HUES48 (cell line): ENCODE data around the gene HABP4.

Experiments
- H3K27ac ChIP-seq: one replicate; pipeline ENCODE4 v1.7.0; 2013; ENCODE audit warnings: low read depth, low read length, inconsistent platforms
- H3K27me3 ChIP-seq: 2 replicates; pipeline ENCODE4 v1.6.1; 2013; ENCODE audit warnings: mild to moderate bottlenecking, low read length; ENCODE audit not compliant: control insufficient read depth, insufficient read depth
- H3K36me3 ChIP-seq: 2 replicates; pipeline ENCODE4 v1.6.1; 2013; ENCODE audit warnings: low read length; ENCODE audit not compliant: control insufficient read depth, insufficient read depth
- H3K4me1 ChIP-seq: 2 replicates; pipeline ENCODE4 v1.6.1; 2013; ENCODE audit warnings: mild to moderate bottlenecking, low read length; ENCODE audit not compliant: control insufficient read depth, insufficient read depth
- H3K4me3 ChIP-seq: 2 replicates; pipeline ENCODE4 v1.5.1; 2013; ENCODE audit warnings: mild to moderate bottlenecking, low read depth, low read length
- H3K9ac ChIP-seq: 2 replicates; pipeline ENCODE4 v1.6.1; 2013; ENCODE audit warnings: mild to moderate bottlenecking, low read depth, low read length, moderate library complexity
- H3K9me3 ChIP-seq: 2 replicates; pipeline ENCODE4 v1.6.1; 2013; ENCODE audit warnings: low read length; ENCODE audit not compliant: control insufficient read depth, insufficient read depth

Gene HABP4

GRCh38 chr9:96418920-96419690 lies 30.9 kb upstream of the HABP4 start:
- Histone ChIP-seq H3K4me3 (peak overlapping the region; percentile 76), H3K27me3 (no peaks in the 10 kb centered on the region), H3K9ac (peak overlapping the region; percentile 78), H3K36me3 (no peaks in the 10 kb centered on the region), H3K4me1 (peaks cover 24% of the 10 kb centered on the region), H3K27ac (peak overlapping the region; percentile 96), H3K9me3 (no peaks in the 10 kb centered on the region)

GRCh38 chr9:96419691-96419969 lies 30.3 kb upstream of the HABP4 start:
- peak overlapping the region; percentile 96 for H3K27ac ChIP-seq
- H3K9ac ChIP-seq = peak overlapping the region; percentile 78; the same call in 1 of the 2 replicates

DNA sequence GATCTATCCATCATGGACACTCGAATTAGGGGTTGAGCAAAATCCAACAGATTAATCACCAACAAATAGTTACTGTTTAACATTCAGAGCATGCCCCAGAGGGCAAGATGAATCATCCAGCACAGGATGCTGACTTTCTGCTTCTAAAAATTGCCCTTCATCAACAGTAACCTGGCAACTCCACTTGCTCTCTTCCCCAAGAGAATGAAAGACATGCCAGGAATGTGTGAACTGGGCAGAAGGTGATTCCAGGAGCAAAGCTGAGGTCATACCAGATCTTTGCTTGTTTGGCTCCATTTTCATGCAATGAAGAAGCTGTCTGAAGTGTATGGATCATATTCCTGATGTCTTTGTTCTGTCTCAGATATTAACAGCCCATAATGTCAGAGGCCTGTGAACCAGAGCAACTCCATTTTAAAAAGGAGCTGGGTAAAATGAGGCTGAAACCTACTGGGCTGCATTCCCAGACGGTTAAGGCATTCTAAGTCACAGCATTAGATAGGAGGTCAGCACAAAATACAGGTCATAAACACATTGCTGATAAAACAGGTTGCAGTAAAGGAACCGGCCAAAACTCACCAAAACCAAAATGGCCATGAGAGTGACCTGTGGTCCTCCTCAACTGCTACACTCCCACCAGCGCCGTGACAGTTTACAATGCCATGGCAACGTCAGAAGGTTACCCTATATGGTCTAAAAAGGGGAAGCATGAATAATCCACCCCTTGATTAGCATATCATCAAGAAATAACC lies 29.3 kb upstream of the HABP4 start:
- Histone ChIP-seq H3K36me3 (no peaks in the 10 kb centered on the region), H3K4me3 (peak overlapping the region; percentile 76; the same call in 1 of the 2 replicates), H3K27me3 (no peaks in the 10 kb centered on the region), H3K9me3 (no peaks in the 10 kb centered on the region), H3K9ac (peak overlapping the region; percentile 68; the same call in 1 of the 2 replicates), H3K27ac (peak overlapping the region; percentile 96), H3K4me1 (peaks cover 24% of the 10 kb centered on the region)

More at GRCh38 chr9:96419691-96419969, 30.3 kb upstream of the HABP4 start:
- peak overlapping the region; percentile 76 for H3K4me3 ChIP-seq
- H3K36me3 ChIP-seq = no peaks in the 10 kb centered on the region
- H3K27me3 ChIP-seq = no peaks in the 10 kb centered on the region
- H3K4me1 ChIP-seq = peaks cover 24% of the 10 kb centered on the region
- no peaks in the 10 kb centered on the region for H3K9me3 ChIP-seq

DNA sequence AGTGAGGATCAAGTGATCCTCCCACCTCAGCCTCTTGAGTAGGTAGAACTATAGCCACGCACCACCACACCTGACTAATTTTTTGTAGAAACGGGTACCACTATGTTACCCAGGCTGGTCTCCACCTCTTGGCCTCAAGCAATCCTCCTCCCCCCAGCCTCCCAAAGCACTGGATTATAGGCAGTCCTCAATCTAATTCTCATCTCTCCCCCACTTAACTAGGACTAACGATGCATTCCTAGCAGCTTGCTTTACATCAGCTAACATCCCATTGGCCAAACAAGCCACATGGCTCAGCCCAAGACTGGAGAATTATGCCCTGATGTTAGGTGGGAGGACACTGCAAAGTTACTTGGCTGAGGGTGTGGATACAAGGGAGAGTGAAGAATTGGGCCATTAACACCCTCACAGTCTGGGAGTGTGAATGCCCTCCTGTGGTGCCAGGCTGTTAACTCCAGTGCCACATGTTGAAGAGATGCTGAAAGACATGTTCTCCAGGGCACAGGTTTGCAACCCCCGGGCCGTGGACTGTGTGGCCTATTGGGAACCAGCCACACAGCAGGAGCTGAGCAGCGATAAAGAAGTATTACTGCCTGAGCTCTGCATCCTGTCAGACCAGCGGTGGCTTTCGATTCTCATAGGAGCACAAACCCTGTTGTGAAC lies 26.5 kb upstream of the HABP4 start:
- H3K9ac ChIP-seq = no peak overlapping the region
- H3K4me3 ChIP-seq = no peak overlapping the region
- H3K36me3 ChIP-seq = no peaks in the 10 kb centered on the region
- no peaks in the 10 kb centered on the region for H3K27me3 ChIP-seq
- H3K4me1 ChIP-seq = peaks cover 20% of the 10 kb centered on the region
- no peak overlapping the region for H3K27ac ChIP-seq
- no peaks in the 10 kb centered on the region for H3K9me3 ChIP-seq

- H3K36me3 ChIP-seq = no peaks in the 10 kb centered on the region
- H3K9me3 ChIP-seq = no peaks in the 10 kb centered on the region
- H3K27ac ChIP-seq = no peak overlapping the region
- no peak overlapping the region for H3K9ac ChIP-seq
- no peaks in the 10 kb centered on the region for H3K27me3 ChIP-seq
- peaks cover 20% of the 10 kb centered on the region for H3K4me1 ChIP-seq
- H3K4me3 ChIP-seq = no peak overlapping the region
Observed at GRCh38 chr9:96423985-96424336, 26.0 kb upstream of the HABP4 start.

- no peak overlapping the region for H3K4me3 ChIP-seq
- H3K9me3 ChIP-seq = no peaks in the 10 kb centered on the region
- H3K27ac ChIP-seq = no peak overlapping the region
- peaks cover 8% of the 10 kb centered on the region for H3K4me1 ChIP-seq
- H3K27me3 ChIP-seq = no peaks in the 10 kb centered on the region
- no peak overlapping the region for H3K9ac ChIP-seq
- H3K36me3 ChIP-seq = no peaks in the 10 kb centered on the region
Observed at GRCh38 chr9:96425500-96426169, 24.3 kb upstream of the HABP4 start.

DNA sequence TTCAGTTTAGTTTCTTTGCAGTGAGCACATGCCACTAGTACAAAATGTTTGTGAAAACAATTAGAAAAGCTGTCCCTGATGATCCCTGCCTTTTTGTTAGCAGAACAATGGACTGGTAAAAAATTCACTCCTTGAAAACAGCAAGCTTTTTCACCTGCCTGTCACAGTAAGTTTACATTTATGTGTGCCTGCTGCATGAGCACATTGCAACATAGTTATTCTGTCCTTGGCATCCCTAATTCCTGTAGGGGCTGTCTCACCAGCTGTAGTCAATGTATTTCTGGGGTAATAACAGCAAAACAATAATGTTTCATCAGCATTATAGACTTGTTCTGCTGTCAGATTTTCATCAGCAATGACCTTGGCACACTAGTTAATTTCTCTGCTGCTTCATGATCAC lies 20.2 kb upstream of the HABP4 start:
- H3K9me3 ChIP-seq = no peaks in the 10 kb centered on the region
- no peak overlapping the region for H3K4me3 ChIP-seq
- H3K4me1 ChIP-seq = no peaks in the 10 kb centered on the region
- no peak overlapping the region for H3K27ac ChIP-seq
- H3K36me3 ChIP-seq = no peaks in the 10 kb centered on the region
- H3K9ac ChIP-seq = no peak overlapping the region
- no peaks in the 10 kb centered on the region for H3K27me3 ChIP-seq

DNA sequence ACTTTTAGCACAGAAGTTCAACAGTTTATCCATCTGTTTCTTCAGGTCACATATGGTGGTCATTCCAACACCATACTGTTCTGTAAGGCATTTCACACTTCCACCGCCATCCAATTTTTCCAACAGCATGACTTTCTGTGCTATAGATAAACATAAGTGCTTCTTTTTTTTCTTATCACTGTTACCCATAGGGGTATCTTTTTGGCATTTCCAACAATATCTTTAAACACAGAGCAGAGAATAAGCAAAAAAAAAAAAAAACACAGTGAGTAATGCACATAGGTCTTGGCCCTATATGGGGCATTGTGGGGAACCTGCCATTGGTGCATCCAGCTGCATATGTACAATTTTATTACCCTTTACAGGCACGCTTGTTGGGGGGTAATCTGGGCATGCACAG lies 19.6 kb upstream of the HABP4 start:
- no peak overlapping the region for H3K4me3 ChIP-seq
- H3K27ac ChIP-seq = no peak overlapping the region
- H3K27me3 ChIP-seq = no peaks in the 10 kb centered on the region
- H3K4me1 ChIP-seq = no peaks in the 10 kb centered on the region
- H3K9ac ChIP-seq = no peak overlapping the region
- no peaks in the 10 kb centered on the region for H3K9me3 ChIP-seq
- H3K36me3 ChIP-seq = no peaks in the 10 kb centered on the region

DNA sequence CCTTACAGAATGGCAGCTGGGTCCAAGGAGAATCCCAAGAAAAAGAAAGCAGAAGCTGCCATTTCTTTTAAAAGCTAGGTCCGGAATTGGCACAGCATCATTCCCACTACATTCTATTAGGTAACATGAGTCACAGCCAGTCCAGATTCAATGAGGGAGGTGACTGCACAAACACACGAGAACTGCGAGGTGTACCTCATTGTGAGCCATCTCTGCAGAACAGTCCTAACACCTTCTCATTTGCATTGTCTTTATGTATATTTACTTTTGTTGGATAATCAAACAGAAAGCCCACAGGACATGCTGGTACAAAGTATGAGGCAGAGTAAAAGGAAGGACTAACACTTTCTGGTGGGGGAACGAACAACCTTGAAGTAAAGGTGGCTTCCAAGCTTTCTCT lies 14.6 kb upstream of the HABP4 start:
- Histone ChIP-seq H3K9ac (no peak overlapping the region), H3K27me3 (no peaks in the 10 kb centered on the region)

DNA sequence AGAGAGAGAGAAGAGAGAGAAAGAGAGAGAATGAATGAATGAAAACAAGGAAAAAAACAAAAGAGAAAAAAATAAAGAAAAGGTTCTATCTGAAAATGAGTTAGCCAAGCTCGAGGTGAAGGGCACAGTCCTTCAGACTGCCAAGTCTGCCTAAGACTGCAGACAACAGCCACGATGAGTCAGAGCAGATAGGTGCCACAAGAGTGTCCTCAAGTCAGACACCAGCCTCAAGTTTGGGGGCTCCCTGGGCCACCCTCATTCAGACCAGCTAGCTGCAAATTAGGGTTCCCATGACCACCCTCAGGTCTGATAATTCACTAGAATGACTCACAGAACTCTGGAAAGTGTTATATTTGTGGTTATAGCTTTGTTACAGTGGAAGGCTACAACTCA lies 13.9 kb upstream of the HABP4 start:
- H3K27ac ChIP-seq = no peak overlapping the region
- H3K36me3 ChIP-seq = no peaks in the 10 kb centered on the region
- H3K9ac ChIP-seq = no peak overlapping the region
- H3K9me3 ChIP-seq = no peaks in the 10 kb centered on the region
- no peaks in the 10 kb centered on the region for H3K4me1 ChIP-seq
- H3K27me3 ChIP-seq = no peaks in the 10 kb centered on the region
- H3K4me3 ChIP-seq = no peak overlapping the region

More for the DNA sequence above, 14.6 kb upstream of the HABP4 start:
- no peaks in the 10 kb centered on the region for H3K9me3 ChIP-seq
- H3K4me1 ChIP-seq = no peaks in the 10 kb centered on the region
- no peak overlapping the region for H3K4me3 ChIP-seq
- H3K27ac ChIP-seq = no peak overlapping the region
- H3K36me3 ChIP-seq = no peaks in the 10 kb centered on the region
